Adrenal gland (tissue), 12 donors: ENCODE results near the gene FNDC3B. TPM values are rescaled to one million over a fixed set of nuclear protein-coding genes. Genes with fewer than 3 reads are reported as not detected.

ENCODE experiments used
- DNase-seq, 7 donors: peaks; one replicate each; pipeline ENCODE4 v3.0.0-alpha.2; 2019 to 2020
- H3K27ac ChIP-seq, 5 donors: fragments of 200-600 bp; sonication (generic) in 4 of 5; 1 replicate in 3 of 5; 2 replicates in 2 of 5; pipeline versions ENCODE4 v1.5.1 to v1.8.0; 2016 to 2020; ENCODE audit warnings: mild to moderate bottlenecking in 1 of 5
- H3K27me3 ChIP-seq: fragments of 200-600 bp; 2 replicates; pipeline ENCODE4 v1.8.0; 2021
- H3K36me3 ChIP-seq, 2 donors: fragments of 200-600 bp; replicated peaks in 1 of 2; 1 replicate in 1 of 2; 2 replicates in 1 of 2; pipeline versions ENCODE4 v1.5.1 to v1.8.0; 2018 to 2022
- H3K4me1 ChIP-seq, 2 donors: fragments of 200-600 bp; replicated peaks in 1 of 2; 1 replicate in 1 of 2; 2 replicates in 1 of 2; pipeline versions ENCODE4 v1.5.1 to v1.8.0; 2018 to 2021
- H3K4me3 ChIP-seq, 4 donors: fragments of 200-600 bp; sonication (generic) in 3 of 4; one replicate each; pipeline ENCODE4 v1.5.1; 2016 to 2018
- H3K9me3 ChIP-seq, 3 donors: fragments of 200-600 bp; sonication (generic) in 1 of 3; replicated peaks in 1 of 3; 1 replicate in 2 of 3; 2 replicates in 1 of 3; pipeline versions ENCODE4 v1.5.1 to v1.8.0; 2016 to 2021
- CTCF ChIP-seq, 6 experiments: fragments of 450-650 bp in 4 of 6; fragments of 200-600 bp in 2 of 6; sonication (generic) in 1 of 6; IDR thresholded peaks; 1 replicate in 5 of 6; 2 replicates in 1 of 6; pipeline versions ENCODE4 v1.5.1 to v1.8.0; 2016 to 2021; ENCODE audit warnings: antibody characterized with exemption in 6 of 6, mild to moderate bottlenecking in 2 of 6, moderate library complexity in 1 of 6
- POLR2A ChIP-seq, 2 donors: fragments of 450-650 bp; IDR thresholded peaks; one replicate each; pipeline ENCODE4 v1.6.1; 2017; ENCODE audit warnings: antibody characterized with exemption in 2 of 2, mild to moderate bottlenecking in 2 of 2, moderate library complexity in 1 of 2
- WGBS, 4 donors: extraction: QIAGEN DNeasy Blood & Tissue Kit in 2 of 4; methylation state at CpG; one replicate each; pipeline versions ENCODE4 v1.1.5 to v1.1.7; 2013 to 2017; 5-methylcytosine and 5-hydroxymethylcytosine counted together
- intact Hi-C, 2 donors: fragments of 100-400 bp; cut with DNase I; formaldehyde crosslinking; loops; one replicate each; pipeline versions ENCODE4 v1.14.1 to v1.15.0; 2022 to 2023
- polyA plus RNA-seq, 3 donors: library from polyadenylated mRNA; stranded (reverse); fragments of 200-250 nt in 2 of 3; fragments of 350-450 nt in 1 of 3; fragmentation: Illumina TruSeq in 1 of 3; extraction: RNeasy Lipid Tissue Mini Kit (QIAGEN cat#74804) in 1 of 3; gene quantifications; one replicate each; pipeline ENCODE4 v1.2.3, GENCODE V29; 2013 to 2014
- total RNA-seq, 9 donors: library from RNA; depleted of rRNA in 4 of 9; stranded (reverse); fragments of >200 nt in 4 of 9; fragments of 120-200 nt in 1 of 9; fragmentation: NEBNext Ultra II Directional in 1 of 9; extraction: Animal tissue kit (Norgen Biotek cat#: 25700) in 1 of 9; gene quantifications; one replicate each; pipeline versions ENCODE4 v1.1.0 to v1.2.4, GENCODE V29; 2013 to 2023
- donor health status: healthy with polysubstance abuse.
- donor health status: Bipolar disorder and iron deficiency.
- donor health status: DM: yes; HTN: yes; CAD: no.
- donor health status: DM: no; HTN: no; CAD: no.
- donor health status: DM: no; HTN: no; CAD: no.
- donor health status: DM: yes; HTN: yes; CAD: no.

Gene FNDC3B
- total and polyA plus RNA-seq, 12 donors = 9.9 to 228 (median 105) TPM

- Histone ChIP-seq H3K4me1 (peaks cover 5 to 40% of the 10 kb centered on the region in 2 donors), H3K4me3 (no peak overlapping the region), H3K27ac (peak overlapping the region in 1 of 5 donors; percentile 89), H3K9me3 (no peaks in the 10 kb centered on the region), H3K27me3 (no peaks in the 10 kb centered on the region), H3K36me3 (no peaks in the 10 kb centered on the region)
- TF ChIP-seq POLR2A (IDR thresholded peaks at IDR 0.05) = no peak
- TF ChIP-seq CTCF (IDR thresholded peaks at IDR 0.05) = no peak
- WGBS, 4 donors = 84 to 87% (median 85%) methylated on average over 9 of the region's 9 CpGs
- DNase-seq = no peak
- intact Hi-C loops = no loop called here
Measured at GRCh38 chr3:172166890-172167289, 127.5 kb downstream of the FNDC3B start.

GRCh38 chr3:172167892-172168648 is 128.7 kb downstream of the FNDC3B start:
- no peaks in the 10 kb centered on the region for H3K36me3 ChIP-seq

GRCh38 chr3:172170073-172170709 is 130.8 kb downstream of the FNDC3B start:
- Histone ChIP-seq H3K4me1 (peaks cover 5 to 57% of the 10 kb centered on the region in 2 donors), H3K4me3 (no peak overlapping the region), H3K9me3 (no peaks in the 10 kb centered on the region), H3K36me3 (no peaks in the 10 kb centered on the region), H3K27ac (peak overlapping the region; percentile 32 to 93 (median 76)), H3K27me3 (no peaks in the 10 kb centered on the region)
- TF ChIP-seq CTCF (IDR thresholded peaks at IDR 0.05) (no peak), POLR2A (IDR thresholded peaks at IDR 0.05) (no peak)
- no peak for DNase-seq
- WGBS, 4 donors = 88 to 94% (median 91%) methylated on average over 5 of the region's 5 CpGs
- intact Hi-C loops = no loop called here

More at GRCh38 chr3:172167892-172168648, 128.7 kb downstream of the FNDC3B start:
- no peak overlapping the region for H3K4me3 ChIP-seq
- intact Hi-C loops = no loop called here
- 84 to 96% (median 91%) methylated on average over 3 of the region's 3 CpGs for WGBS, 4 donors
- H3K9me3 ChIP-seq = no peaks in the 10 kb centered on the region
- no peak for DNase-seq
- peaks cover 5 to 42% of the 10 kb centered on the region in 2 donors for H3K4me1 ChIP-seq
- no peaks in the 10 kb centered on the region for H3K27me3 ChIP-seq
- H3K27ac ChIP-seq = peak overlapping the region in 2 of 5 donors; percentile 76 to 89
- no peak for TF ChIP-seq POLR2A (IDR thresholded peaks at IDR 0.05)
- no peak for TF ChIP-seq CTCF (IDR thresholded peaks at IDR 0.05)

GRCh38 chr3:172170841-172171240 is 131.5 kb downstream of the FNDC3B start:
- Histone ChIP-seq H3K9me3 (no peaks in the 10 kb centered on the region), H3K27me3 (no peaks in the 10 kb centered on the region), H3K4me3 (no peak overlapping the region), H3K27ac (peak overlapping the region in 2 of 5 donors; percentile 89 to 93), H3K36me3 (no peaks in the 10 kb centered on the region), H3K4me1 (peaks cover 5 to 64% of the 10 kb centered on the region in 2 donors)
- no peak for DNase-seq
- intact Hi-C loops = no loop called here
- TF ChIP-seq POLR2A (IDR thresholded peaks at IDR 0.05) (no peak), CTCF (IDR thresholded peaks at IDR 0.05) (no peak)
